HCT116 (cell line): Measurements from ENCODE around the gene MDH2.
"Not testable (repeated sequence)": the region's sequence is repeated elsewhere in the genome, so short reads cannot be mapped to it uniquely, and the experiment has no call there.

Source experiments
- ZNF274 ChIP-seq: fragments of 200-500 bp; sonication (Bioruptor generic); IDR thresholded peaks from 2 replicates; pipeline ENCODE4 v1.6.1; 2014; ENCODE audit warnings: mild to moderate bottlenecking, low read depth, low read length, inconsistent platforms
- TF ChIP-seq, protein P1 (sequence below), 3 experiments: fragments of 200-600 bp in 1 of 3; sonication (generic) in 1 of 3; IDR thresholded peaks in 2 of 3; conservative IDR thresholded peaks in 1 of 3; 2 replicates each; pipeline ENCODE4 v1.5.1; 2012 to 2017; ENCODE audit warnings: low read depth in 2 of 3, low read length in 2 of 3, antibody characterized with exemption in 1 of 3, borderline replicate concordance in 1 of 3, control low read depth in 1 of 3, mild to moderate bottlenecking in 1 of 3, mixed read lengths in 1 of 3, mixed run types in 1 of 3, moderate library complexity in 1 of 3; ENCODE audit not compliant: insufficient read depth in 1 of 3

DNA sequence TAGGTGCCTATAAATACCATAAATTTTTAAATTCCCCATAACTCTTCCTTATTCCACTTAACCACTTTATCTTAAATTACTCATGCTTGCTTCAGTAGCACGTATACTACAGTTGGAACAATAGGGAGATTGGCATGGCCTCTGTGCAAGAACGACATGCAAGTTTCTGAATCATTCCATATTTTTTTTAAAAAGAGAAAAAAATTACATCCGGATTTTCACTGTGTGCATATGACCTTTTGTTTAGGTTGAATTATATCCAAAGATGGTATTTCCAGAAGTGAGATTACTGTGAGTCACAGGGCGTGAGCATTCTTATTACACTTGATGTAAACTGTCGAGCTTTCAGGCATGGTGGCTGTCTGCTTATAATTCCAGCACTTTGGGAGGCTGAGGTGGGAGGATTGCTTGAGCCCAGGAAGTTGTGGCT, 39.5 kb downstream of the MDH2 start:
- TF ChIP-seq, protein P1, sequence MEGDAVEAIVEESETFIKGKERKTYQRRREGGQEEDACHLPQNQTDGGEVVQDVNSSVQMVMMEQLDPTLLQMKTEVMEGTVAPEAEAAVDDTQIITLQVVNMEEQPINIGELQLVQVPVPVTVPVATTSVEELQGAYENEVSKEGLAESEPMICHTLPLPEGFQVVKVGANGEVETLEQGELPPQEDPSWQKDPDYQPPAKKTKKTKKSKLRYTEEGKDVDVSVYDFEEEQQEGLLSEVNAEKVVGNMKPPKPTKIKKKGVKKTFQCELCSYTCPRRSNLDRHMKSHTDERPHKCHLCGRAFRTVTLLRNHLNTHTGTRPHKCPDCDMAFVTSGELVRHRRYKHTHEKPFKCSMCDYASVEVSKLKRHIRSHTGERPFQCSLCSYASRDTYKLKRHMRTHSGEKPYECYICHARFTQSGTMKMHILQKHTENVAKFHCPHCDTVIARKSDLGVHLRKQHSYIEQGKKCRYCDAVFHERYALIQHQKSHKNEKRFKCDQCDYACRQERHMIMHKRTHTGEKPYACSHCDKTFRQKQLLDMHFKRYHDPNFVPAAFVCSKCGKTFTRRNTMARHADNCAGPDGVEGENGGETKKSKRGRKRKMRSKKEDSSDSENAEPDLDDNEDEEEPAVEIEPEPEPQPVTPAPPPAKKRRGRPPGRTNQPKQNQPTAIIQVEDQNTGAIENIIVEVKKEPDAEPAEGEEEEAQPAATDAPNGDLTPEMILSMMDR (IDR thresholded peaks at IDR 0.05 in 2 of 3, conservative IDR thresholded peaks at IDR 0.05 in 1 of 3; ENCODE audit: borderline replicate concordance in 1 of 3, insufficient read depth in 1 of 3, low read depth in 2 of 3, low read length in 2 of 3), result not testable (repeated sequence)
- not testable (repeated sequence) for TF ChIP-seq ZNF274
